Left lung (tissue), 10 donors: Measurements from ENCODE around the gene SND1. TPM values are rescaled to one million over a fixed set of nuclear protein-coding genes. Genes with fewer than 3 reads are reported as not detected.

Experiments used
- ATAC-seq: fragments of 200-7000 bp; cut with Tn5 transposase; one replicate; pipeline ENCODE4 v1.9.1; 2020; ENCODE audit warnings: moderate library complexity
- DNase-seq, 4 donors: peaks; one replicate each; pipeline ENCODE4 v3.0.0-alpha.2; 2013 to 2020
- H3K27ac ChIP-seq, 2 donors: fragments of 200-600 bp; sonication (generic) in 1 of 2; one replicate each; pipeline versions ENCODE4 v1.5.0 to v1.8.0; 2020 to 2021
- H3K27me3 ChIP-seq, 2 donors: fragments of 200-600 bp; sonication (generic) in 1 of 2; one replicate each; pipeline versions ENCODE4 v1.5.0 to v1.8.0; 2020 to 2021
- H3K36me3 ChIP-seq, 2 donors: fragments of 200-600 bp; sonication (generic) in 1 of 2; one replicate each; pipeline versions ENCODE4 v1.5.0 to v1.8.0; 2020 to 2021
- H3K4me1 ChIP-seq, 2 donors: fragments of 200-600 bp; one replicate each; pipeline ENCODE4 v1.8.0; 2021
- H3K4me3 ChIP-seq, 2 donors: fragments of 200-600 bp; sonication (generic) in 1 of 2; one replicate each; pipeline versions ENCODE4 v1.5.0 to v1.8.0; 2020 to 2021; ENCODE audit warnings: mild to moderate bottlenecking in 1 of 2
- H3K9me3 ChIP-seq, 2 donors: fragments of 200-600 bp; sonication (generic) in 1 of 2; one replicate each; pipeline versions ENCODE4 v1.5.0 to v1.8.0; 2020 to 2021
- intact Hi-C, 2 donors: fragments of 100-400 bp; cut with DNase I; formaldehyde crosslinking; loops; one replicate each; pipeline versions ENCODE4 v1.11.2 to v1.14.2; 2022
- polyA plus RNA-seq, 6 donors: library from polyadenylated mRNA; unstranded; fragments of 120-200 nt; gene quantifications; one replicate each; pipeline ENCODE4 v1.2.1, GENCODE V29; 2013; ENCODE audit not compliant: insufficient read length in 6 of 6
- total RNA-seq, 2 donors: library from RNA; stranded (reverse); fragmentation: NEBNext Ultra II Directional; extraction: Animal tissue kit (Norgen Biotek cat#: 25700); gene quantifications; one replicate each; pipeline ENCODE4 v1.2.1, GENCODE V29; 2021
- TF ChIP-seq, protein P1 (sequence below), 2 donors: fragments of 200-600 bp; sonication (generic) in 1 of 2; IDR thresholded peaks; one replicate each; pipeline versions ENCODE4 v1.5.0 to v1.8.0; 2021; ENCODE audit warnings: antibody characterized with exemption in 2 of 2
- donor health status: DM: no; HTN: yes; CAD: no.
- donor health status: DM: no; HTN: no; CAD: no.

SND1 gene
- total and polyA plus RNA-seq, 8 donors, result 141 to 229 (median 156) TPM

GRCh38 chr7:127794136-127794535 is 142.1 kb downstream of the SND1 start:
- no peak for ATAC-seq
- intact Hi-C loops, result no loop called here
- peaks cover 5 to 44% of the 10 kb centered on the region in 2 donors for H3K4me1 ChIP-seq
- H3K4me3 ChIP-seq, result no peak overlapping the region
- DNase-seq, result no peak
- TF ChIP-seq, protein P1, sequence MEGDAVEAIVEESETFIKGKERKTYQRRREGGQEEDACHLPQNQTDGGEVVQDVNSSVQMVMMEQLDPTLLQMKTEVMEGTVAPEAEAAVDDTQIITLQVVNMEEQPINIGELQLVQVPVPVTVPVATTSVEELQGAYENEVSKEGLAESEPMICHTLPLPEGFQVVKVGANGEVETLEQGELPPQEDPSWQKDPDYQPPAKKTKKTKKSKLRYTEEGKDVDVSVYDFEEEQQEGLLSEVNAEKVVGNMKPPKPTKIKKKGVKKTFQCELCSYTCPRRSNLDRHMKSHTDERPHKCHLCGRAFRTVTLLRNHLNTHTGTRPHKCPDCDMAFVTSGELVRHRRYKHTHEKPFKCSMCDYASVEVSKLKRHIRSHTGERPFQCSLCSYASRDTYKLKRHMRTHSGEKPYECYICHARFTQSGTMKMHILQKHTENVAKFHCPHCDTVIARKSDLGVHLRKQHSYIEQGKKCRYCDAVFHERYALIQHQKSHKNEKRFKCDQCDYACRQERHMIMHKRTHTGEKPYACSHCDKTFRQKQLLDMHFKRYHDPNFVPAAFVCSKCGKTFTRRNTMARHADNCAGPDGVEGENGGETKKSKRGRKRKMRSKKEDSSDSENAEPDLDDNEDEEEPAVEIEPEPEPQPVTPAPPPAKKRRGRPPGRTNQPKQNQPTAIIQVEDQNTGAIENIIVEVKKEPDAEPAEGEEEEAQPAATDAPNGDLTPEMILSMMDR (IDR thresholded peaks at IDR 0.05), result no peak
- no peak overlapping the region for H3K27ac ChIP-seq
- H3K27me3 ChIP-seq, result no peaks in the 10 kb centered on the region
- H3K36me3 ChIP-seq, result no peaks in the 10 kb centered on the region
- no peaks in the 10 kb centered on the region for H3K9me3 ChIP-seq

DNA sequence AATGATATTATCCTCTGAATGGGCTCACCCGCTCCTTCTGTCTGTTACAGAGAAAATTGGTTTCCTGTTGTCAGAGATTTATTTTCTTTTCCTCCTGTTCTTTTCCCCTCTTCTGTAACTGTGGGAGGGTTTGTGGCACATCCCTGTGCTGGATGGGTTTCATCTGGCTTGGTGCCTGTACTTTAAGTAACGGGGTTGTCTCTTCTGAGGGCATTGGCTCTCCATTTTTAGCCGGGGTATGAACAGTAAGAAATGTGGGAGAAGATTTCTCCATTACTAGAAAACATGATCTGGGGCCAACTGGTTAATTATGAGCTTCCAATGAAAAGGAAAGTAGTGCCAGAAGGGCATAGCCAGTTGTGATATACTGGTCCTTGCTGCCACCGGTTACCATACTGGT is 142.6 kb downstream of the SND1 start:
- peaks cover 5 to 47% of the 10 kb centered on the region in 2 donors for H3K4me1 ChIP-seq
- no peak for ATAC-seq
- H3K9me3 ChIP-seq, result no peaks in the 10 kb centered on the region
- TF ChIP-seq, protein P1 (IDR thresholded peaks at IDR 0.05), result no peak
- no peaks in the 10 kb centered on the region for H3K36me3 ChIP-seq
- no peak overlapping the region for H3K27ac ChIP-seq
- no peak for DNase-seq
- no peaks in the 10 kb centered on the region for H3K27me3 ChIP-seq
- H3K4me3 ChIP-seq, result no peak overlapping the region
- intact Hi-C loops, result no loop called here

- intact Hi-C loops, result no loop called here
- no peak for ATAC-seq
- peaks cover 5 to 40% of the 10 kb centered on the region in 2 donors for H3K4me1 ChIP-seq
- no peak overlapping the region for H3K27ac ChIP-seq
- no peaks in the 10 kb centered on the region for H3K9me3 ChIP-seq
- no peaks in the 10 kb centered on the region for H3K27me3 ChIP-seq
- TF ChIP-seq, protein P1 (IDR thresholded peaks at IDR 0.05), result no peak
- H3K4me3 ChIP-seq, result no peak overlapping the region
- peak in 1 of 4 donors; percentile 53 for DNase-seq
- no peaks in the 10 kb centered on the region for H3K36me3 ChIP-seq
These were observed 146.0 kb downstream of the SND1 start for GRCh38 chr7:127798023-127798422.

GRCh38 chr7:127798769-127799372 is 146.9 kb downstream of the SND1 start:
- intact Hi-C loops, result no loop called here
- DNase-seq, result no peak

GRCh38 chr7:127799535-127800305 is 147.7 kb downstream of the SND1 start:
- TF ChIP-seq, protein P1 (IDR thresholded peaks at IDR 0.05), result no peak
- H3K36me3 ChIP-seq, result no peaks in the 10 kb centered on the region
- intact Hi-C loops, result no loop called here
- peaks cover 5 to 25% of the 10 kb centered on the region in 2 donors for H3K4me1 ChIP-seq
- H3K4me3 ChIP-seq, result no peak overlapping the region
- no peak for DNase-seq
- H3K9me3 ChIP-seq, result no peaks in the 10 kb centered on the region
- ATAC-seq, result peak; percentile 70
- H3K27me3 ChIP-seq, result no peaks in the 10 kb centered on the region
- no peak overlapping the region for H3K27ac ChIP-seq

More at GRCh38 chr7:127798769-127799372, 146.9 kb downstream of the SND1 start:
- H3K9me3 ChIP-seq, result no peaks in the 10 kb centered on the region
- H3K27me3 ChIP-seq, result no peaks in the 10 kb centered on the region
- ATAC-seq, result peak; percentile 15
- H3K36me3 ChIP-seq, result no peaks in the 10 kb centered on the region
- TF ChIP-seq, protein P1 (IDR thresholded peaks at IDR 0.05), result no peak
- no peak overlapping the region for H3K4me3 ChIP-seq
- H3K4me1 ChIP-seq, result peaks cover 5 to 32% of the 10 kb centered on the region in 2 donors
- H3K27ac ChIP-seq, result no peak overlapping the region
